Measurements from ENCODE around the gene TANC1. TPM values are rescaled to one million over a fixed set of nuclear protein-coding genes. Genes with fewer than 3 reads are reported as not detected.

The TANC1 gene
- total RNA-seq, 1 experiment from 2014 or later = 2.5 TPM

DNA sequence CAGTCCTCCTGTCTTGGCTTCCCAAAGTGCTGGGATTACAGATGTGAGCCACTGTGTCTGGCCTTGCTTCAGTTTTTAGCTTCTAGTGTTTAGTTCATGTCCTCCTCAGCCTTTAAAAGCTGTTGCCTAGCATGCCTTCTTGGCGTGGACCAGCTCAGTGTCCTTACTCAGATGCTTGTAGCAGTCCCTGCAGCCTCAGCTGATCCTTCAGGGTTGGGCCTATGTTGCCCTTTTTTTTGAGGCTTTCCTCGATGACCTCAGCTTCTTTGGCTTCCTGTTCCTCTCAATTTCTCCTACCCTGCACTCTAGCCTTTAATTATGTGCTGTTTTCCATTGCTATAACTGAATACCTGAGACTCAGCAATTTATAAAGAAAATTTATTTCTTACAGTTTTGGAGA lies 57.7 kb downstream of the TANC1 start:
- H2BK15ac ChIP-seq (ENCODE audit: low read depth, low read length) = no peak overlapping the region
- H3K56ac ChIP-seq (ENCODE audit: insufficient read length, low read depth, low read length) = no peak overlapping the region
- peaks cover 6% of the 10 kb centered on the region; the same call in 1 of the 2 replicates for H3K4me1 ChIP-seq (ENCODE audit: insufficient read depth, low read length)
- no peak overlapping the region for H2BK5ac ChIP-seq (ENCODE audit: insufficient read length, low read length)
- no peak overlapping the region for H3K18ac ChIP-seq (ENCODE audit: insufficient read length, low read depth, low read length)
- Mint-ChIP-seq H3K27ac (no peak overlapping the region; a peak in 1 of 7 replicates), H3K9me3 (no peaks in the 10 kb centered on the region; a peak in 1 of 5 replicates), H3K36me3 (ENCODE audit: insufficient read depth in 1 of 3, low read depth in 3 of 3) (no peaks in the 10 kb centered on the region), H3K4me3 (no peak overlapping the region), H3K4me1 (peaks cover 19 to 20% of the 10 kb centered on the region in 2 experiments), H3K27me3 (ENCODE audit: low read depth) (no peaks in the 10 kb centered on the region)
- no peaks in the 10 kb centered on the region for H3K79me1 ChIP-seq (ENCODE audit: insufficient read depth, low read depth, low read length, poor library complexity, severe bottlenecking)
- H3K27ac ChIP-seq (ENCODE audit: insufficient read length, low read depth, low read length) = no peak overlapping the region
- H3K23ac ChIP-seq (ENCODE audit: insufficient read length, low read depth, low read length) = no peak overlapping the region
- H2BK20ac ChIP-seq (ENCODE audit: low read depth, low read length, poor library complexity, severe bottlenecking) = no peak overlapping the region
- no peak overlapping the region for H3K4ac ChIP-seq (ENCODE audit: low read depth, low read length)
- no peak overlapping the region for H3K14ac ChIP-seq (ENCODE audit: insufficient read depth, low read length)
- H4K20me1 ChIP-seq (ENCODE audit: control insufficient read depth, insufficient read depth, insufficient read length) = no peaks in the 10 kb centered on the region
- no peaks in the 10 kb centered on the region for H3K79me2 ChIP-seq (ENCODE audit: insufficient read depth, low read length)
- H3K9ac ChIP-seq (ENCODE audit: extremely low read depth, insufficient read length, low read length) = no peak overlapping the region
- TF ChIP-seq, protein P1, sequence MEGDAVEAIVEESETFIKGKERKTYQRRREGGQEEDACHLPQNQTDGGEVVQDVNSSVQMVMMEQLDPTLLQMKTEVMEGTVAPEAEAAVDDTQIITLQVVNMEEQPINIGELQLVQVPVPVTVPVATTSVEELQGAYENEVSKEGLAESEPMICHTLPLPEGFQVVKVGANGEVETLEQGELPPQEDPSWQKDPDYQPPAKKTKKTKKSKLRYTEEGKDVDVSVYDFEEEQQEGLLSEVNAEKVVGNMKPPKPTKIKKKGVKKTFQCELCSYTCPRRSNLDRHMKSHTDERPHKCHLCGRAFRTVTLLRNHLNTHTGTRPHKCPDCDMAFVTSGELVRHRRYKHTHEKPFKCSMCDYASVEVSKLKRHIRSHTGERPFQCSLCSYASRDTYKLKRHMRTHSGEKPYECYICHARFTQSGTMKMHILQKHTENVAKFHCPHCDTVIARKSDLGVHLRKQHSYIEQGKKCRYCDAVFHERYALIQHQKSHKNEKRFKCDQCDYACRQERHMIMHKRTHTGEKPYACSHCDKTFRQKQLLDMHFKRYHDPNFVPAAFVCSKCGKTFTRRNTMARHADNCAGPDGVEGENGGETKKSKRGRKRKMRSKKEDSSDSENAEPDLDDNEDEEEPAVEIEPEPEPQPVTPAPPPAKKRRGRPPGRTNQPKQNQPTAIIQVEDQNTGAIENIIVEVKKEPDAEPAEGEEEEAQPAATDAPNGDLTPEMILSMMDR (conservative IDR thresholded peaks at IDR 0.05) = no peak
- H3K4me2 ChIP-seq (ENCODE audit: insufficient read depth, insufficient read length, low read length) = no peak overlapping the region
- H2AFZ ChIP-seq (ENCODE audit: low read length) = no peak overlapping the region
- no peaks in the 10 kb centered on the region for H3K9me3 ChIP-seq (ENCODE audit: control insufficient read depth, low read depth, low read length)
- no peaks in the 10 kb centered on the region for H3K23me2 ChIP-seq (ENCODE audit: insufficient read length, low read depth, low read length, poor library complexity, severe bottlenecking)
- DNase-seq = no peak
- no CpG with 5 or more reads among the region's 2 CpGs for WGBS (ENCODE audit: extremely low coverage, insufficient read length, low lambda C conversion rate)
- H4K8ac ChIP-seq (replicated peaks; ENCODE audit: insufficient read length, low read depth, low read length) = no peak overlapping the region
- no peak overlapping the region for H2BK120ac ChIP-seq (ENCODE audit: low read depth, low read length, poor library complexity, severe bottlenecking)
- no peaks in the 10 kb centered on the region; the same call in 1 of the 2 replicates for H3K27me3 ChIP-seq (ENCODE audit: insufficient read depth, low read length)
- H2AK5ac ChIP-seq (ENCODE audit: insufficient read length, low read length) = no peak overlapping the region
- H4K5ac ChIP-seq (ENCODE audit: insufficient read length, low read depth, low read length) = no peak overlapping the region
- H2BK12ac ChIP-seq (ENCODE audit: insufficient read length, low read depth, low read length) = no peak overlapping the region
- no peak overlapping the region for H3T11ph ChIP-seq (ENCODE audit: low read length)
- no peak overlapping the region for H4K91ac ChIP-seq (ENCODE audit: insufficient read length, low read depth, low read length)
